PC-9 (cell line): ENCODE measurements around the gene ICOSLG.

Experiments
- EZH2 ChIP-seq: fragments of 200-600 bp; sonication (generic); IDR thresholded peaks from 2 replicates; pipeline ENCODE4 v1.8.0; 2017; ENCODE audit warnings: antibody characterized with exemption, low read depth
- TF ChIP-seq, protein P1 (sequence below): fragments of 200-600 bp; sonication (generic); conservative IDR thresholded peaks from 2 replicates; pipeline ENCODE4 v1.6.1; 2017; ENCODE audit warnings: mixed run types, antibody characterized with exemption, mild to moderate bottlenecking, moderate library complexity

DNA sequence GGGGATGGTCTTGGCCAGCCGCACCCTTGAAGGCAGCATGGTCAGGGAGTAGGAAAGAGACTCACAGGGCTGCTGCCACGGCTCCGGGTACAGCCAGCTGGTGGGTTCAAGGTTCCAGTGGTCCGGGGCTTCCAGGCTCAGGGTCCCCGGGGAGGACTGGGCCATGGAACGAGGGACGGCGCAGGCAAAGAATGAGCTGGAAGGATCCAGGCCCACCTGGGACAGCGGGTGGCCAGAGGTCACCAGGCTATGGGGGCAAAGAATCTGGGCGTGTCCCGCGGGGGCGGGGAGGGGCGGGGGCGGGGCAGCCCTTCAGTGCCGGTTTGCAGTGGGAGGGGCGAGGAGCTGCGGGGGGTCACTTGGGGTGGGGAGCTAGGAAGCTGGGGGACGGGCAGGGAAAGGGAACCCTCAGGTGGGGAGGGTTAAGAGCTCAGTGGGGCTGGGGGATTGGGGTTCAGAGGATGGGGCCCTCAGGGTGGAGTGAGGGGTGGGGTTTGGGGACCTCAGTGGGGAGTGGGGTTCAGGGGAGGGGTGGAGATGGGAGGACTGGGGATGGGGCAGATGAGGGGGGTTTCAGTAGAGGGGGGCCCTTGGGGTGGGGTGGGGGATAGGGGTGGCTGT lies 21.0 kb upstream of the ICOSLG start, which contains the start of gene DNMT3L:
- TF ChIP-seq, protein P1, sequence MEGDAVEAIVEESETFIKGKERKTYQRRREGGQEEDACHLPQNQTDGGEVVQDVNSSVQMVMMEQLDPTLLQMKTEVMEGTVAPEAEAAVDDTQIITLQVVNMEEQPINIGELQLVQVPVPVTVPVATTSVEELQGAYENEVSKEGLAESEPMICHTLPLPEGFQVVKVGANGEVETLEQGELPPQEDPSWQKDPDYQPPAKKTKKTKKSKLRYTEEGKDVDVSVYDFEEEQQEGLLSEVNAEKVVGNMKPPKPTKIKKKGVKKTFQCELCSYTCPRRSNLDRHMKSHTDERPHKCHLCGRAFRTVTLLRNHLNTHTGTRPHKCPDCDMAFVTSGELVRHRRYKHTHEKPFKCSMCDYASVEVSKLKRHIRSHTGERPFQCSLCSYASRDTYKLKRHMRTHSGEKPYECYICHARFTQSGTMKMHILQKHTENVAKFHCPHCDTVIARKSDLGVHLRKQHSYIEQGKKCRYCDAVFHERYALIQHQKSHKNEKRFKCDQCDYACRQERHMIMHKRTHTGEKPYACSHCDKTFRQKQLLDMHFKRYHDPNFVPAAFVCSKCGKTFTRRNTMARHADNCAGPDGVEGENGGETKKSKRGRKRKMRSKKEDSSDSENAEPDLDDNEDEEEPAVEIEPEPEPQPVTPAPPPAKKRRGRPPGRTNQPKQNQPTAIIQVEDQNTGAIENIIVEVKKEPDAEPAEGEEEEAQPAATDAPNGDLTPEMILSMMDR, result no peak
- no peak for TF ChIP-seq EZH2
